RWPE2 (cell line): ENCODE data around the gene SLC30A2.

Source experiments
- ATAC-seq: fragments of 200-7000 bp; cut with Tn5 transposase; 3 replicates; pipeline ENCODE4 v1.9.1; 2021; ENCODE audit warnings: low read depth
- DNase-seq: peaks from one replicate; pipeline ENCODE4 v3.0.0-alpha.2; 2020; ENCODE audit warnings: low spot score
- H3K27ac ChIP-seq: fragments of 450-650 bp; 2 replicates; pipeline ENCODE4 v1.5.1; 2017; ENCODE audit warnings: mild to moderate bottlenecking; ENCODE audit not compliant: poor library complexity, severe bottlenecking
- H3K27me3 ChIP-seq: fragments of 250-450 bp; sonication (Bioruptor Pico); 2 replicates; pipeline ENCODE4 v1.5.1; 2021; ENCODE audit warnings: mild to moderate bottlenecking, moderate library complexity; ENCODE audit not compliant: insufficient read depth, poor library complexity, severe bottlenecking
- H3K36me3 ChIP-seq: fragments of 250-450 bp; sonication (Bioruptor Pico); 2 replicates; pipeline ENCODE4 v1.5.1; 2020; ENCODE audit warnings: low read depth, mild to moderate bottlenecking, moderate library complexity
- H3K4me1 ChIP-seq: fragments of 250-450 bp; sonication (Bioruptor Pico); 2 replicates; pipeline ENCODE4 v1.5.1; 2021; ENCODE audit warnings: mild to moderate bottlenecking, moderate library complexity; ENCODE audit not compliant: insufficient read depth, poor library complexity, severe bottlenecking
- H3K4me3 ChIP-seq: fragments of 250-450 bp; sonication (Bioruptor Pico); 2 replicates; pipeline ENCODE4 v1.5.1; 2021; ENCODE audit warnings: mild to moderate bottlenecking, moderate library complexity; ENCODE audit not compliant: severe bottlenecking
- H3K9me3 ChIP-seq: fragments of 250-450 bp; sonication (Bioruptor Pico); 2 replicates; pipeline ENCODE4 v1.5.1; 2021; ENCODE audit warnings: mild to moderate bottlenecking, moderate library complexity; ENCODE audit not compliant: severe bottlenecking
- CTCF ChIP-seq: fragments of 450-650 bp; IDR thresholded peaks from one replicate; pipeline ENCODE4 v1.5.1; 2017; ENCODE audit warnings: mild to moderate bottlenecking, moderate library complexity; ENCODE audit not compliant: poor library complexity, severe bottlenecking

The SLC30A2 gene

DNA sequence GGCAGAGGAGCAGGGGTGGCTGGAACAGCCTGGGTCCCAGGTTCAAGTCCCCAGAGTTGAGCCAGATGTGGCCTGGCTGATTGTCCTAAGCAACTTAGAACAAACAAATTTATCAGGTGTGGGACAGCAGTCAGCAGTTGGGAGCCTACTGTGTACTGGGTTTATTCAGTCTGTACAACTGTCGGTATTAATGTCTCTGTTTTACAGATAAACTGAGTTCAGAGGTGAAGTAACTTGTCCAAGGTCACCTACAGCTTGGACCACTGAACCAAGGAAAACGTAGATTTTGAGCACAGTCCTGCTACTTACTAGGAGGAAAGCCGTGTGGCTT is 36.1 kb upstream of the SLC30A2 start:
- DNase-seq (no peak), ATAC-seq (no peak)
- no peak for TF ChIP-seq CTCF

DNA sequence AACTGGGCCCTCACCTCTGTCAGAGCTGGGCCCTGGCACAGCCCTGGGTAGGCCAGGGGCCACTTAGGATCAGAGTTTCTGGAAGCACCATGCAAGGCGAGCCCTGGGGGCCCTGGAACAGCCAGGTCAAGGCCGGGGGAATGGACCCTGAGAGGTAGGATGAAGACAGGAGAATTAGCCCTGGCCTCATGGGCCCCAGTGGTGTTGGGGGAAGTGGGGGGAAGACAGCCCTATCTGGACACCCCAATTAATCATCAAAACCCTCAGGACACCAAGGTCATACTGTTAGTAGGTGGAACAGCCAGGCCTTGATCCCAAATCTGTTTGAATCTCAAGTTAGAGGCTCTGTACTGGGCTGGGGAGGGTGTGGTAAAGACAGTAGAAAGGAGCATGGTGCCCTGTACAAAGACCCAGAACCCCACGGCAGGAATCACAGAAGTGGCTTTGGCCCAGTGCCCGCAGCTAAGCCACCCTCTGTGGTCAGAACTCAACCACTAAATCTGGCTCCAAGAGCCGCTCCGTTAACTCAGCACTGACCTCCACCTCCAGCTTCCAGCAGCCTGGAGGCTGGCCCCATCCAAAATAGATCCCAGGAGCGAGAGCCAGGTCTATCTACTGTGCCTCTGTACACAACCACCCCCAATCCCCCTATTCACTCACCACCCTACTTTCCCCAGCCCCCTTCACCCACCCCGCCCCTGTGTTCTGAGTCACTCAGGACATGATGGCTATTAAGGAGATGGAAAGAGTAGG is 35.5 kb upstream of the SLC30A2 start:
- TF ChIP-seq CTCF: no peak
- Histone ChIP-seq H3K4me3 (no peak overlapping the region), H3K27me3 (no peaks in the 10 kb centered on the region), H3K9me3 (no peaks in the 10 kb centered on the region), H3K36me3 (no peaks in the 10 kb centered on the region), H3K4me1 (no peaks in the 10 kb centered on the region), H3K27ac (no peak overlapping the region)
- no peak for ATAC-seq
- no peak for DNase-seq

More for the DNA sequence above, 36.1 kb upstream of the SLC30A2 start:
- Histone ChIP-seq H3K36me3 (no peaks in the 10 kb centered on the region), H3K4me3 (no peak overlapping the region), H3K9me3 (no peaks in the 10 kb centered on the region), H3K27me3 (no peaks in the 10 kb centered on the region), H3K4me1 (no peaks in the 10 kb centered on the region), H3K27ac (no peak overlapping the region)

GRCh38 chr1:26079960-26080814 is 34.3 kb upstream of the SLC30A2 start:
- Histone ChIP-seq H3K4me1 (no peaks in the 10 kb centered on the region), H3K27ac (no peak overlapping the region)

GRCh38 chr1:26079178-26079563 is 33.3 kb upstream of the SLC30A2 start:
- Histone ChIP-seq H3K9me3 (no peaks in the 10 kb centered on the region), H3K4me3 (no peak overlapping the region), H3K27ac (no peak overlapping the region), H3K36me3 (no peaks in the 10 kb centered on the region), H3K4me1 (no peaks in the 10 kb centered on the region), H3K27me3 (no peaks in the 10 kb centered on the region)
- no peak for TF ChIP-seq CTCF
- ATAC-seq (no peak), DNase-seq (no peak)

More at GRCh38 chr1:26079960-26080814, 34.3 kb upstream of the SLC30A2 start:
- ATAC-seq: no peak
- Histone ChIP-seq H3K4me3 (no peak overlapping the region), H3K36me3 (no peaks in the 10 kb centered on the region), H3K9me3 (no peaks in the 10 kb centered on the region), H3K27me3 (no peaks in the 10 kb centered on the region)
- DNase-seq: no peak
- no peak for TF ChIP-seq CTCF
